HG03159 (cell line): ENCODE data around the gene UBE2O.
A peak's percentile ranks its signal among the peaks of the same experiment; 100 is the strongest.

ENCODE experiments used
- ATAC-seq: cut with Tn5 transposase; IDR thresholded peaks from one replicate; pipeline ENCODE4 v1.9.1; 2021; ENCODE audit warnings: mild to moderate bottlenecking, moderate library complexity; ENCODE audit not compliant: unreplicated experiment

UBE2O gene

GRCh38 chr17:76398523-76399174 is 54.3 kb downstream of the UBE2O start:
- no peak for ATAC-seq

DNA sequence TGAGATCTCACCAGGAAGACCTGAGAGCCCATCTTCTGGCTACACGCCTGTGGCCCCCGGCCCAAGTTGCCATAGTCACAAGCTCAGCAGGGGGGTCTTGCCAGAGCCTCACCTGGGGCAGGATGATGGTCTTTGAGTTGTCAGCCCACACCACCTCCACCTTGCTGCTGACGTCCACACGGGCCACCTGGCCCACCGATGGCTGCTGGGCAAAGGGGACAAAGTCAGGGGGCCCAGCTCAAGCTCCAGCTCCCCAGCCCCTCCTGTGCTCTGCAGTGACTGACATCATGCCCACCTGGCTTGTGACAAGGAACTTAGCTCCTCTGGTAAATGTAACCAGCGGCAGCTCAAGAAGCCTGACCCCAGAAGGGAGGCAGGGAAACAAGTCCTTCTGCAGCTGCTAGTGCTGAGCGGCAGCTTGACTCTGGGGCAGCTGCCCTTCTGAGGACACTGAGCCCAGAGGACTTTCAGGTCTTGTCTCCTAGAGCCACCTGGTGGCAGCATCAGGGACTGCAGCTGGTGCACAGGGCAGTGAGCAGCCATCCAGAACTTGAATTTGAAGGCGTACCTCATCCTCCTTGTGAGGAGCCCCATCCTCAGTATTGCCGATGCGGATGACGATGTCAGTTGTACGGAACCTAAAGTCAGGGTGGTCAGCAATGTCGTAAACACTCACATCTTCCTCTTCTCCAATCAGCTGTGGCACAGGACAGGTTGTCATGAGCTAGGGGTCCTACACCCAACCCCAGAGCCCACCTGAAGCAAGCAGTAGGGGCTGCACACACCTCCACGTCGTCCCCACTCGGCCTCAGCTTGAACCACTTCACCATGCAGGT is 55.0 kb downstream of the UBE2O start:
- ATAC-seq: no peak

- ATAC-seq: no peak
Measured at GRCh38 chr17:76397184-76397583, 55.8 kb downstream of the UBE2O start.

DNA sequence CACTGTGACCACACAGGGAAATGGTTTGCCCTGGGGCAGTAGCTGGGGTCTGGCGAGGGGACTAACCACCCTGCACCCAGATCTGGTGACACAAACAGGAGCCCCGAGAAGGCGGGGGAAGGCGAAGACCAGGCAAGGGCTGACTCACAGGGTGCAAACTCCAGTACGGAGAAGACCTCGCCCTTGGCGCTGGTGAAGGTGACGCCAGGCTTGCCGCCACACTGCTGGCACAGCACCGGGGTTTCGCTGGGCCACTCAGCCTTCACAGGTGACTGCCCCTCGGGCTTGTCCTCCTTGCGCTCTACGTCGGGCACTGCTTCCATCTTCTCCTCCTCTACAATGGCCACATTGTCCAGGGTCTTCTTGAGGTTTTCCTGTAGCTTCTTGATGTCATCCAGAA is 57.0 kb downstream of the UBE2O start:
- no peak for ATAC-seq

- ATAC-seq: no peak
Measured at GRCh38 chr17:76394166-76394565, 58.8 kb downstream of the UBE2O start.

DNA sequence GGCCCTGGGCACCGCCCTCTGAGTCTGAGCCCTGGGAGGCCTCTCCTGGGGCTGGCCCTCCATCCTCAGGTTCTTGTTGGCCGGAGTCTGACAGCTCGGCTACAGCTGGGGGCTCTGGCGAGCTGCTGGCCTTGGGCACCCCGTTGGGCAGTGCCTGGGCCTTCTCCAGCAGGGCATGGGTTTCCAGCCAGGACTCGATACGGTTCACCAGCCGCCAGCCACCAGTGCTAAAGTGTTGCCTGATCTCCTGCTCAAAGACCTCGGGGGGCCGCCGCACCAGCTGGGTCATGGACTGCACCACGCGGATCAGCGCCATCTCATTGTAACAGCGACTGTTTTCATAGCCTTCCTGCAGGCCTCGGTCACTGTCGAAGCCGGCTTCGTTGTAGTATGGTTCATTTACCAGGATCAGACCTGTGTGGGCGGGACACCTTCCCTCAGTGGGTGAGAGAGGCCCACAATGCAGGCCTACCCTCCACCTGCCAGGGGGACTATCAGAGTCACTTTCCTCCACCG is 61.7 kb downstream of the UBE2O start:
- ATAC-seq: no peak

DNA sequence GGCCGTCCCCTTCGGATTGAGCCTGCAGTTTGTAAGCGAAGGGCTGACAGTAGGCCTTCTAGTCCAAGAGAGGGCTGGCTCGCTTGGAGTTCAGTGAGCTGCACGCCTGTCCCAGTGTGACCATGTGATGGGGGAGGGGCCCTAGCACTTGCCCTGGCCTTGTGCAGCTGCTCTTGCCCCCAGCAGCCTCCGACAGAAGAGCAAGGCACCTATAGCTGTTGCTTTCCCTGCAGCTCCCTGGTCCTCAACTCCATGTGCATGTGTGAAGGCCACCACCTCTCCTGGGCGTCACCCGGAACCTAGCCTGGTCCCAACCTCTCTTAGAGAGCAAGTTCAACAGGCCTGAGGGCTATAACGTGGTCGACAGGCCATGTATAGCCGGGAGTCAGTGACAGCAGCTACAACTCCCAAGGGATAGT is 62.9 kb downstream of the UBE2O start:
- no peak for ATAC-seq

DNA sequence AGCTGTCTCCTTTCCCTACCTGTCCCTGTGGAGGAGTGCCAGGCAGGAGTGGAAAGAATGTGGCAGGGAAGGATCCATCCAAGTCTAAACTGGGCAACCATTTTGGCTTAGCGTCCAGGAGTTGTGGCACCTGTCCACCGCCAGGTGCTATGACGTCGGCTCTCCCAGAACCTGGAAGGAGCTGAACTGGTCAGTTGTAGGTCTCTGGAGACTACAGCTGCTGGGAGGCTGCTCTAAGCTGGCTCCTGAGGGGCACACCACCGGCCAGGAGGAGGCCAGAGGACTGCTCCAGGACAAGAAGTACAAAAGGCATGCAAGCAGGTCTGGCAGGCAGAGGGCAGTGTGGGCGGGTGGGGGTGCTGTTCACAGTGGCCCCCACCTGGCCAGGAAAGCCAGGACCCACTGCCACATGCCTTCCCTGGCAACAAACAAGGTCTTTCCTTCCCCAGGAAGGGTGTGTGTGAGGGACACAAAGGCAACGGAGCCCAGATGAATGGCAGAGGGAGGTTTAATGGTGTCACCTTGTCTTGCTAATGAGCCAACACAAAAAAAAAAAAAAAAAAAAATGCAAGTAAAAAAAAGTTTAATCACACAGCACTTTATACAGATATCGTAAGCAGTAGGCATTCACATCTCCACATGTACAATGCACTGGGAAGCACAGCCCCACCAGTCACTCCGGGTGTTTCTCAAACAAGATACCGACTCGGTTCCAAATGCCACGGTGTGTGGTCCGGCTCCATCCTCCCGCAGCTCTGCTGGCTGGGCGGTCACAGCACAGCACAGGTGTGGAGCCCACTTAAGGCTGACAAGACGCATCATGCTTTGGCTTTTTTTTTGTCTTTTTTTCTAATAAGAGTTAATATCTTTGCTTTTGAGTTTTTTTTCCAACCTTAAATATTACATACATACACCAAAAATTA is 63.7 kb downstream of the UBE2O start:
- no peak for ATAC-seq

GRCh38 chr17:76386966-76387765 is 65.8 kb downstream of the UBE2O start:
- ATAC-seq: no peak

DNA sequence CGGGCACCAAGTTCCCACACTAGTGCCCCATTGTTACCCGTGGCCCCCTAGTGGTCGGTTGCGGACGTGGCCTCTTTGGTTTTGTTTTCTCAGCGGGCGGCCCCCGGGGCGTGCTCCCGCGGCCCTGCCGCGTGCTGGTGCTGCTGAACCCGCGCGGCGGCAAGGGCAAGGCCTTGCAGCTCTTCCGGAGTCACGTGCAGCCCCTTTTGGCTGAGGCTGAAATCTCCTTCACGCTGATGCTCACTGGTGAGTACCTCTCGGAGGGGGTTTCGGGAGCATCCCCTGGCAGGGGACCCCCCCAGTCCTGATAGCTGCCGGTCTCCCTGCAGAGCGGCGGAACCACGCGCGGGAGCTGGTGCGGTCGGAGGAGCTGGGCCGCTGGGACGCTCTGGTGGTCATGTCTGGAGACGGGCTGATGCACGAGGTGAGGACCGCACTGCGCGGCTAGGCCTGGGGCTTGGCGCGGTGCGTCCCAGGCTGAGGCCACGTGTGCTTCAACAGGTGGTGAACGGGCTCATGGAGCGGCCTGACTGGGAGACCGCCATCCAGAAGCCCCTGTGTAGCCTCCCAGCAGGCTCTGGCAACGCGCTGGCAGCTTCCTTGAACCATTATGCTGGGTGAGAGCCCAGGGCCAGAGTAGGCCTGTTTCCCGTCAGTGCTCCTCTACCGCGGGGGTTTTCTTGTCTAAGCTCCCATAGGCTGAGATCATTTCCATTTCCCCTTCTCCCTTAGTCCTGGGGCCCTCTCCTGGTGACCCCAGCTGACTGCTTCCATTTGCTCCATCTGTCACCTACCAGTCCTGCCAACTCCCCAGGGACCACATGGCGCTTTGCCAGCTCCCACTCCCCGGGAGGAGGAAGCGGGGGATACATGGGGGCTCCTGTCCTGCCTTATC is 66.8 kb downstream of the UBE2O start:
- ATAC-seq: no peak

GRCh38 chr17:76384987-76385891 is 67.7 kb downstream of the UBE2O start:
- ATAC-seq: no peak

DNA sequence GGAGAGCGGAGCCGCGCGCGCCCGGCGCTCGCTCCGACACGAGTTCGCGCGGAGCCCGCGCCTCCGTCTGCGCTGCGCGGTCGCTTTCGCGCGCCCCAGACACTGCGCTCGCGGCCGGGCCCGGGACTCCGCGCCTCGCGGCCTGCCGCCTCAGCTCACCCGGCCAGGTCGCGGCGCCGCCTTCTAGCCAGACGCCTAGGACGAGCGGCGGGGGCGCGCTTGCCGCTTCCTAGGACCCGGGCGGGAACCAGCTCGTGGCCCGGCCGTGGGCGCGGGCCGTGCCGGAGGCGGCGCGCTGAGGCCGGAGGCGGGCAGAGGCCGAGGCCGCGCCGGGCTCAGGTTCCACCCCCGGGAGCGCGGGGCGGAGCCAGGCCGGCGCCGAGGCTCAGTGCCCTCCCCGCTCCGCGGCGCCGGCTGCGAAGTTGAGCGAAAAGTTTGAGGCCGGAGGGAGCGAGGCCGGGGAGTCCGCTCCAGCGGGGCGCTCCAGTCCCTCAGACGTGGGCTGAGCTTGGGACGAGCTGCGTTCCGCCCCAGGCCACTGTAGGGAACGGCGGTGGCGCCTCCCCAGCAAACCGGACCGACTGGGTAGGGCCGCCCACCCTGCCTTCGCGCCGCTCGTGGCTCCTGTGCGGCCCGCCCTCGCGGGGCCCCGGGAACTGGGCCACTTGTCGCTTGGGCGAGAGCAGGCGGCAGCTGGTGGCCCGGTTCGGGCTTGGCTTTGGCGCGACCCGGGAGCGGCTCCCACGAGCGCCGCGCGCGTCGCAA is 68.5 kb downstream of the UBE2O start, which contains the start of gene SPHK1:
Gene SPHK1, plus strand, starts transcription at position 388 of the 765 bp plus-strand sequence. CDS start 1,036 bp downstream, outside the sequence.
- ATAC-seq: peak; percentile 60

DNA sequence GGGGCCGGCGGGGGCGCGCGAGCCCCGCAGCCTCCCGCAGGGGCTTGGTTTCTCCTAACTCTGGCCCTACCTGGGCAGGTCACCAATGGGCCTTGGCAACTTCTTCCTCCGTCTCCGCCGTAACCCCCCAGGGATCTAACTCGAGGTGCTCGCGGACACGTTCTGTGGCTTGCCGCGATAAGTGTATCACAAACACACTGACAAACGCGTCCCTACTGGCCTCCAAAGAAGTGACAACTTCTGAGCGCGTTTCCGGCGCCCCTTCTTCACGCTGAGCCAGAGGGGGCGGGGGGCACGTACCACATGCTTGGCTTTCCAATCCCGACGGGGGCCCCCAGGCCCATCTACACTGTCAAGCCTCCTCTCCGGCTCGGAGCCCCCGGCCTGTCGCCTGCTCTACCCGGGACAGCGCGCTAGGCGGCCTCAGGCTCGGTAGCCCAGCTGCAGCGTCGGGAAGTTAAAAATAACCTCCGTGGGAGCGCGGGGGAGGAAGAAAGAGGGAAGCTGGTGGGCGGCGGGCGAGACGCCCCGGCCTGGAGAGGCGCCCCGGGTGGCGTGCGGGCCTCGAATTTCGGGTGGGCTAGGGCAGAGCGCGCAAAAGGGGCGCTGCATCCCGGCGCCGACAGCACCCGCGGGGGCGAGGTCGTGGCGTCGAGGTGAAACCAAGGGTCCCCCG is 69.3 kb downstream of the UBE2O start:
- peak; percentile 16 for ATAC-seq

GRCh38 chr17:76382803-76383545 is 70.0 kb downstream of the UBE2O start:
- no peak for ATAC-seq

DNA sequence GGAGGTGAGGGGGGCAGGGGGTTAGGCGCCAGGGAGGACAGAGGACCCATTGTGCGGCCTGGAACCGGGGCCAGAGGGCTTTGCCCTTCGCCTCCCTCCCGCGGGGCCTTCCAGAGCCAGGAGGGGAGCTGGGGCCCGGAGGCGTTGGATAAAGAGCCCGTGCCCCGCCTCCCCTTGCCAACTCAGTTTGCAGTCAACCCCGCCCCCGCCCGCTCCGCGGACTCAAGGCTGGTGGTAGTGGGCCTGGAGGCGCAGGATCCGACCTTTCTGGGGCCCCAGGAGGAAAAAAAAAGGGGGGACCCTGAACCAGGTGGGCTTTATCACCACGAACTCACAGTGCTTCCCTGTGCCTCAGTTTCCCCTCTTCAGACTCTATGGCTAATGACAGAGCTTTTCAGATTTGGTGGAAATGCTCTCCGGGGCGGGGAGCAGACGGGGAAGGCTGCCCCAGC is 70.6 kb downstream of the UBE2O start:
- ATAC-seq: no peak
